ENCODE results near the gene GDF9.
A peak's percentile ranks its signal among the peaks of the same experiment; 100 is the strongest.

GDF9 gene

GRCh38 chr5:132832612-132833011 lies 33.7 kb downstream of the GDF9 start:
- no peak for DNase-seq

GRCh38 chr5:132831095-132831860 lies 35.0 kb downstream of the GDF9 start:
- DNase-seq, result no peak

- DNase-seq, result peak; percentile 83
These were observed 35.7 kb downstream of the GDF9 start, which contains the start of gene SHROOM1 for GRCh38 chr5:132830436-132831094. SHROOM1 (minus strand) TSS chr5:132830647; CDS start chr5:132826140, 4,507 bp downstream.

GRCh38 chr5:132829742-132830435 lies 36.4 kb downstream of the GDF9 start:
- DNase-seq, result peak; percentile 94

- no peak for DNase-seq
These were observed 37.3 kb downstream of the GDF9 start for GRCh38 chr5:132828846-132829494.

GRCh38 chr5:132827943-132828673 lies 38.2 kb downstream of the GDF9 start:
- DNase-seq, result no peak

GRCh38 chr5:132826424-132827082 lies 39.7 kb downstream of the GDF9 start:
- no peak for DNase-seq

GRCh38 chr5:132825834-132826391 lies 40.4 kb downstream of the GDF9 start:
- no peak for DNase-seq

GRCh38 chr5:132825033-132825833 lies 41.0 kb downstream of the GDF9 start:
- no peak for DNase-seq

- no peak for DNase-seq
These were observed 41.8 kb downstream of the GDF9 start for GRCh38 chr5:132824426-132824825.

GRCh38 chr5:132823481-132824050 lies 42.7 kb downstream of the GDF9 start:
- no peak for DNase-seq

- no peak for DNase-seq
These were observed 43.4 kb downstream of the GDF9 start for GRCh38 chr5:132822650-132823480.

GRCh38 chr5:132821791-132822190 lies 44.5 kb downstream of the GDF9 start:
- DNase-seq, result no peak

GRCh38 chr5:132821350-132821749 lies 44.9 kb downstream of the GDF9 start:
- DNase-seq, result no peak

- DNase-seq, result peak; percentile 98
These were observed 46.0 kb downstream of the GDF9 start for GRCh38 chr5:132820162-132820754.

- no peak for DNase-seq
These were observed 46.8 kb downstream of the GDF9 start for GRCh38 chr5:132819468-132819867.

- DNase-seq, result no peak
These were observed 49.3 kb downstream of the GDF9 start for GRCh38 chr5:132817011-132817410.

GRCh38 chr5:132816554-132816953 lies 49.7 kb downstream of the GDF9 start:
- DNase-seq, result no peak

GRCh38 chr5:132816083-132816482 lies 50.2 kb downstream of the GDF9 start:
- DNase-seq, result no peak

Data from 8988T (cell line).